Neural progenitor cell (in vitro differentiated cells): Measurements from ENCODE around the gene IKBKE. TPM values are rescaled to one million over a fixed set of nuclear protein-coding genes. Genes with fewer than 3 reads are reported as not detected.

Experiments used
- DNase-seq: peaks from one replicate; pipeline ENCODE4 v3.0.0-alpha.2; 2016; ENCODE audit warnings: low spot score
- H2AFZ ChIP-seq: fragments of 200-600 bp; sonication (generic); replicated peaks from 2 replicates; pipeline ENCODE4 v1.6.1; 2016; ENCODE audit warnings: antibody characterized with exemption
- H3F3A ChIP-seq: fragments of 200-600 bp; sonication (generic); 2 replicates; pipeline ENCODE4 v1.6.1; 2016; ENCODE audit warnings: antibody characterized with exemption, low read depth
- H3K27ac ChIP-seq: fragments of 200-600 bp; sonication (generic); 2 replicates; pipeline ENCODE4 v1.5.1; 2016; ENCODE audit warnings: mild to moderate bottlenecking
- H3K27me3 ChIP-seq: fragments of 200-600 bp; sonication (generic); 2 replicates; pipeline ENCODE4 v1.6.1; 2016; ENCODE audit warnings: mild to moderate bottlenecking, moderate library complexity
- H3K36me3 ChIP-seq: fragments of 200-600 bp; sonication (generic); 2 replicates; pipeline ENCODE4 v1.5.1; 2016
- H3K4me1 ChIP-seq: fragments of 200-600 bp; sonication (generic); 2 replicates; pipeline ENCODE4 v1.6.1; 2016; ENCODE audit warnings: mixed run types
- H3K4me2 ChIP-seq: fragments of 200-600 bp; sonication (generic); 2 replicates; pipeline ENCODE4 v1.6.1; 2016
- H3K4me3 ChIP-seq: fragments of 200-600 bp; sonication (generic); 2 replicates; pipeline ENCODE4 v1.5.1; 2016
- H3K79me2 ChIP-seq: fragments of 200-600 bp; sonication (generic); 2 replicates; pipeline ENCODE4 v1.6.1; 2016; ENCODE audit warnings: low read depth
- H3K9ac ChIP-seq: fragments of 200-600 bp; sonication (generic); 2 replicates; pipeline ENCODE4 v1.6.1; 2016
- H3K9me3 ChIP-seq: fragments of 200-600 bp; sonication (generic); 2 replicates; pipeline ENCODE4 v1.5.1; 2016; ENCODE audit warnings: low read depth
- H4K20me1 ChIP-seq: fragments of 200-600 bp; sonication (generic); 2 replicates; pipeline ENCODE4 v1.6.1; 2016; ENCODE audit warnings: low read depth
- H3K27ac Mint-ChIP-seq: 3 replicates; pipeline ENCODE4 v1.8.0; 2021; ENCODE audit warnings: mixed read lengths
- H3K27me3 Mint-ChIP-seq: 2 replicates; pipeline ENCODE4 v1.8.0; 2022; ENCODE audit warnings: low read depth, mild to moderate bottlenecking, inconsistent platforms, moderate library complexity, mixed read lengths; ENCODE audit not compliant: insufficient read depth
- H3K36me3 Mint-ChIP-seq: 3 replicates; pipeline ENCODE4 v1.8.0; 2021; ENCODE audit warnings: mixed read lengths
- H3K4me1 Mint-ChIP-seq: 3 replicates; pipeline ENCODE4 v1.8.0; 2021; ENCODE audit warnings: mixed read lengths
- H3K4me3 Mint-ChIP-seq: 3 replicates; pipeline ENCODE4 v1.8.0; 2021; ENCODE audit warnings: mild to moderate bottlenecking, moderate library complexity, mixed read lengths
- H3K9me3 Mint-ChIP-seq: 3 replicates; pipeline ENCODE4 v1.8.0; 2020; ENCODE audit warnings: mixed read lengths
- CTCF ChIP-seq: fragments of 200-600 bp; sonication (generic); IDR thresholded peaks from 2 replicates; pipeline ENCODE4 v1.5.1; 2017; ENCODE audit warnings: antibody characterized with exemption, mild to moderate bottlenecking
- EZH2 ChIP-seq: fragments of 200-600 bp; sonication (generic); IDR thresholded peaks from 2 replicates; pipeline ENCODE4 v1.6.1; 2017; ENCODE audit warnings: antibody characterized with exemption, mild to moderate bottlenecking, moderate library complexity
- EZH2phosphoT487 ChIP-seq: fragments of 200-600 bp; sonication (generic); IDR thresholded peaks from 2 replicates; pipeline ENCODE4 v1.6.1; 2017; ENCODE audit warnings: antibody characterized with exemption
- total RNA-seq: library from RNA; depleted of rRNA; stranded (reverse); fragments of >200 nt; gene quantifications from 2 replicates; pipeline ENCODE4 v1.2.3, GENCODE V29; 2015; ENCODE audit warnings: low replicate concordance

Gene IKBKE
- total RNA-seq, 1 donor from 2014 or later, result 0.26 TPM

DNA sequence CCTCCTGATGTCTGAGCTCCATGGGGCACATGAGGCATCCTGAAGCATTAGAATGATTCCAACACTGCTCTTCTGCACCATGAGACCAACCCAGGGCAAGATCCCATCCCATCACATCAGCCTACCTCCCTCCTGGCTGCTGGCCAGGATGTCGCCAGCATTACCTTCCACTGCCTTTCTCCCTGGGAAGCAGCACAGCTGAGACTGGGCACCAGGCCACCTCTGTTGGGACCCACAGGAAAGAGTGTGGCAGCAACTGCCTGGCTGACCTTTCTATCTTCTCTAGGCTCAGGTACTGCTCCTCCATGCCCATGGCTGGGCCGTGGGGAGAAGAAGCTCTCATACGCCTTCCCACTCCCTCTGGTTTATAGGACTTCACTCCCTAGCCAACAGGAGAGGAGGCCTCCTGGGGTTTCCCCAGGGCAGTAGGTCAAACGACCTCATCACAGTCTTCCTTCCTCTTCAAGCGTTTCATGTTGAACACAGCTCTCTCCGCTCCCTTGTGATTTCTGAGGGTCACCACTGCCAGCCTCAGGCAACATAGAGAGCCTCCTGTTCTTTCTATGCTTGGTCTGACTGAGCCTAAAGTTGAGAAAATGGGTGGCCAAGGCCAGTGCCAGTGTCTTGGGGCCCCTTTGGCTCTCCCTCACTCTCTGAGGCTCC, 26.0 kb downstream of the IKBKE start:
- no peaks in the 10 kb centered on the region for H3K36me3 ChIP-seq
- no peak overlapping the region for H2AFZ ChIP-seq
- peaks cover 5% of the 10 kb centered on the region for H3K27me3 Mint-ChIP-seq
- H3K27ac ChIP-seq, result no peak overlapping the region
- H3K9me3 Mint-ChIP-seq, result no peaks in the 10 kb centered on the region
- H3K4me1 ChIP-seq, result peaks cover 6% of the 10 kb centered on the region
- H3K4me3 ChIP-seq, result no peak overlapping the region
- no peaks in the 10 kb centered on the region for H3F3A ChIP-seq
- no peaks in the 10 kb centered on the region for H4K20me1 ChIP-seq
- no peak overlapping the region for H3K9ac ChIP-seq
- no peaks in the 10 kb centered on the region for H3K4me1 Mint-ChIP-seq
- peaks cover 1% of the 10 kb centered on the region for H3K36me3 Mint-ChIP-seq
- H3K27me3 ChIP-seq, result no peaks in the 10 kb centered on the region
- no peaks in the 10 kb centered on the region for H3K9me3 ChIP-seq
- DNase-seq, result no peak
- no peak overlapping the region for H3K4me2 ChIP-seq
- peak overlapping the region; percentile 42 for H3K27ac Mint-ChIP-seq
- no peaks in the 10 kb centered on the region for H3K79me2 ChIP-seq
- no peak overlapping the region for H3K4me3 Mint-ChIP-seq
- TF ChIP-seq EZH2 (no peak), EZH2phosphoT487 (no peak), CTCF (no peak)

DNA sequence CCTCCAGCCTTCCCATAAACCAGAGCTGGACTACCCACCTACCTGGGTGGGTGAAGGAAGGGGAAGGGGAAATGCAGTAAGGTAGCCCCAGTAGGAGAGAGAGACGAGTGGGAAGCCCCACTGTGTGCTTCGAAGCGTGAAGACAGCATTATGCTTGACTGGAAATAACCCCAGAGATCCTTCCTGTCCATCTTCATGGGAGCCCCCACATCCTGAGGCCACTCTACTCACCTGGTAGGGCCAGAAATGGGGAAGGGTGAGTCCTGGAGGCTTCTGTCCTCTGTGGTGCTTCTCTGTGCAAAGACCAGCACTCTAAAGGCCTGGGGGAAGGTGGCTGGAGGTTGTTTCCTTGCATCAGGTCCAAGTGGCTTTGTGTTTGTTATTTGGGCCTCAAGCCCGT, 27.1 kb downstream of the IKBKE start:
- H3K27ac ChIP-seq, result no peak overlapping the region
- Mint-ChIP-seq H3K27ac (no peak overlapping the region), H3K36me3 (no peaks in the 10 kb centered on the region), H3K9me3 (no peaks in the 10 kb centered on the region), H3K4me3 (no peak overlapping the region), H3K27me3 (peaks cover 2% of the 10 kb centered on the region), H3K4me1 (no peaks in the 10 kb centered on the region)
- no peak for DNase-seq
- H3K4me1 ChIP-seq, result peaks cover 6% of the 10 kb centered on the region
- no peaks in the 10 kb centered on the region for H4K20me1 ChIP-seq
- no peaks in the 10 kb centered on the region for H3K9me3 ChIP-seq
- no peak overlapping the region for H2AFZ ChIP-seq
- no peak overlapping the region for H3K9ac ChIP-seq
- H3K36me3 ChIP-seq, result no peaks in the 10 kb centered on the region
- peaks cover 5% of the 10 kb centered on the region for H3K27me3 ChIP-seq
- H3K4me3 ChIP-seq, result no peak overlapping the region
- no peak for TF ChIP-seq CTCF
- TF ChIP-seq EZH2phosphoT487, result no peak
- no peak for TF ChIP-seq EZH2
- H3K79me2 ChIP-seq, result no peaks in the 10 kb centered on the region
- no peaks in the 10 kb centered on the region for H3F3A ChIP-seq
- no peak overlapping the region for H3K4me2 ChIP-seq

GRCh38 chr1:206497774-206498173, 27.5 kb downstream of the IKBKE start:
- Mint-ChIP-seq H3K27ac (no peak overlapping the region), H3K27me3 (peaks cover 2% of the 10 kb centered on the region), H3K4me3 (no peak overlapping the region), H3K4me1 (no peaks in the 10 kb centered on the region), H3K36me3 (no peaks in the 10 kb centered on the region), H3K9me3 (no peaks in the 10 kb centered on the region)
- H3K27ac ChIP-seq, result no peak overlapping the region
- no peak for TF ChIP-seq EZH2
- no peak for TF ChIP-seq CTCF
- no peak for TF ChIP-seq EZH2phosphoT487
- no peaks in the 10 kb centered on the region for H3F3A ChIP-seq
- peaks cover 9% of the 10 kb centered on the region for H3K27me3 ChIP-seq
- no peaks in the 10 kb centered on the region for H4K20me1 ChIP-seq
- H3K9me3 ChIP-seq, result no peaks in the 10 kb centered on the region
- peaks cover 6% of the 10 kb centered on the region for H3K4me1 ChIP-seq
- no peaks in the 10 kb centered on the region for H3K79me2 ChIP-seq
- H3K9ac ChIP-seq, result no peak overlapping the region
- H3K4me2 ChIP-seq, result no peak overlapping the region
- no peak for DNase-seq
- H3K36me3 ChIP-seq, result no peaks in the 10 kb centered on the region
- H2AFZ ChIP-seq, result no peak overlapping the region
- H3K4me3 ChIP-seq, result no peak overlapping the region
